GM20000 (cell line): Measurements from ENCODE around the gene PDE1C.

Experiments used
- DNase-seq: peaks from one replicate; pipeline ENCODE4 v3.0.0; 2012; ENCODE audit warnings: low spot score
- TF ChIP-seq, protein P1 (sequence below): IDR thresholded peaks from 2 replicates; pipeline ENCODE4 v1.5.1; 2012; ENCODE audit warnings: mild to moderate bottlenecking, control low read depth; ENCODE audit errors: extremely low read depth, missing control alignments

Gene PDE1C

DNA sequence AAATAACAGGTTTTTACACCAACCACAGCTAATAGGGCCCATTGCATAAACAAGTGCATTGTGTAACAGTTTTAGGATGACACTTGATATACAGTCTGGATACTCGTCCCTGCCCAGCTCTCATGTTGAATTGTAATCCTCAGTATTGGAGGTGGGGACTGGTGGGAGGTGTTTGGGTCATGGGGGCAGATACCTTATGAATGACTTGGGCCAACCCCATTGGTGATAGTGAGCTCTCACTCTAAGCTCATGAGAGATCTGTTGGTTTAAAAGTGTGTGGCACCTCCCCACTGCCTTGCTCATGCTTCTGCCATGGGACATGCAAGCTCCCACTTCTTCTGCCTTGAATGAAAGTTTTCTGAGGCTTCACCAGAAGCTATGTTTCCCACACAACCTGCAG is 136.7 kb downstream of the PDE1C start:
- no peak for DNase-seq
- TF ChIP-seq, protein P1, sequence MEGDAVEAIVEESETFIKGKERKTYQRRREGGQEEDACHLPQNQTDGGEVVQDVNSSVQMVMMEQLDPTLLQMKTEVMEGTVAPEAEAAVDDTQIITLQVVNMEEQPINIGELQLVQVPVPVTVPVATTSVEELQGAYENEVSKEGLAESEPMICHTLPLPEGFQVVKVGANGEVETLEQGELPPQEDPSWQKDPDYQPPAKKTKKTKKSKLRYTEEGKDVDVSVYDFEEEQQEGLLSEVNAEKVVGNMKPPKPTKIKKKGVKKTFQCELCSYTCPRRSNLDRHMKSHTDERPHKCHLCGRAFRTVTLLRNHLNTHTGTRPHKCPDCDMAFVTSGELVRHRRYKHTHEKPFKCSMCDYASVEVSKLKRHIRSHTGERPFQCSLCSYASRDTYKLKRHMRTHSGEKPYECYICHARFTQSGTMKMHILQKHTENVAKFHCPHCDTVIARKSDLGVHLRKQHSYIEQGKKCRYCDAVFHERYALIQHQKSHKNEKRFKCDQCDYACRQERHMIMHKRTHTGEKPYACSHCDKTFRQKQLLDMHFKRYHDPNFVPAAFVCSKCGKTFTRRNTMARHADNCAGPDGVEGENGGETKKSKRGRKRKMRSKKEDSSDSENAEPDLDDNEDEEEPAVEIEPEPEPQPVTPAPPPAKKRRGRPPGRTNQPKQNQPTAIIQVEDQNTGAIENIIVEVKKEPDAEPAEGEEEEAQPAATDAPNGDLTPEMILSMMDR: no peak

- TF ChIP-seq, protein P1: no peak
- no peak for DNase-seq
Measured at GRCh38 chr7:31926991-31927584, 143.1 kb downstream of the PDE1C start.

DNA sequence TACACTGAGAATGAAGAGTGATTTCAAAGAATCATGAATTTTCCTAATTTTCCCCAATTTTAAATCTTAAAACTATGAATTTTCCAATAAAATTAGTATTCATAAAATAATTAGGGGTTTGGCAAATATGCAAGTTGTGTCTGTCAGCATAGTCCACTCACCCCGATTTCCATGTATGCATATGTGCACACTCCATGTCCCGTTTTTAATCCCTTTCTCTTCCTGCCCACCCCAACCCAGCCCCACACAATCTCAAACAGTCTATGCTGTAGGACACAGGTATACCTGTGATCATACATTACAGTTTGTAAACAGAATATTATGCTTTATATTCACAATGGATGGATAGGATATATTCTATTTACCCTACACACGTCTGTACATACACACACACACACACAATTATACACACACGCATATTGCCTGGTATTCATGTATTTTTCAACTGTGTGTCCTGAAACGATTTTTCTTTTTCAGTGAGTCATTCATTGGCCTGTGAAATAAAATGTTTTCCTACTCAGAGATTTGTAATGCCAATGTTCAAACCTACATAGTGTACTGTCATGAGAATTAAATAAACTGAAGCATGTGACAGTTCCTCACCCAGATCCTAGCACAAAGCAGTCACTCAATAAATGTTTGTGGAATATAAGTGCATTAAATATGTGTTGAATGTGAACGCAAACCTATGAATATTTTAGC is 144.3 kb downstream of the PDE1C start:
- no peak for DNase-seq
- TF ChIP-seq, protein P1: no peak

DNA sequence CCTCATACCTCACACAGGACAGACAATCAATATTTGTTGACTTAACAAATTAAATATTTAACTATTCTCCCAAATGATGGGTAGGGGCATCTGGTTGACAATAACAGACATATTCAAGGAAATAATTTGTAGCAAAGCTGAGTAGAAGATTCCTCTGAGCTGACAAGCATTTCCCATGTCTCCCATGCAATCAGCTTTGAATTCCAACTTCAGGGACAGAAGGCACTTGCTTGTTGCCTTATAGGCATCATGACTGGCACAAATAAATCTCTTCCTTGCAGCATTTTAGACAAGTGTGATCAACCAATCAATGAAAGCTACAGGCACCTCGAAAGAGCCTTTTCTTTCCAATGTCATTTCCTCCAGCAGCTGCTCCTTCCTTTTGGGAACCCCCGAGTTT is 146.0 kb downstream of the PDE1C start:
- TF ChIP-seq, protein P1: no peak

DNA sequence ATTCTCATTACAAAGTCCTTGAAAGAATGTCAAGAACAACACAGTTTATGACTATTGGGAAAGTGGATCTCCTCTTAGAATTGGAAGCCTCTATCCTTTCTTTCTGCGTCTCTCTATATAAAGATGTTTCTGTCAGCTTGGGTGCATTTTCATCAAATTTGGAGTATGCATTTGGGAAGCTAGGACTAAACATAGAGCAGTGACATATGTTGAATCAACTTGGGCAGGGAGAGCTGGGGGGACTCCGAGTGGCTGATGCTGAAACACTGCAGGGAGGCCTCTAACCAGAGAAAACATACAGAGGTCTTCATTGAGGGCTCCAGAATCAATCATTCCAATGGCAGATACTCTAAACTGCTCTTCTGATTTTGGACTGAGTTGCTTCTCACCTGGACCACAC is 147.4 kb downstream of the PDE1C start:
- DNase-seq: no peak
- TF ChIP-seq, protein P1: no peak

More for the DNA sequence above, 146.0 kb downstream of the PDE1C start:
- no peak for DNase-seq

GRCh38 chr7:31921047-31921446 is 149.2 kb downstream of the PDE1C start:
- TF ChIP-seq, protein P1: no peak
- DNase-seq: no peak

DNA sequence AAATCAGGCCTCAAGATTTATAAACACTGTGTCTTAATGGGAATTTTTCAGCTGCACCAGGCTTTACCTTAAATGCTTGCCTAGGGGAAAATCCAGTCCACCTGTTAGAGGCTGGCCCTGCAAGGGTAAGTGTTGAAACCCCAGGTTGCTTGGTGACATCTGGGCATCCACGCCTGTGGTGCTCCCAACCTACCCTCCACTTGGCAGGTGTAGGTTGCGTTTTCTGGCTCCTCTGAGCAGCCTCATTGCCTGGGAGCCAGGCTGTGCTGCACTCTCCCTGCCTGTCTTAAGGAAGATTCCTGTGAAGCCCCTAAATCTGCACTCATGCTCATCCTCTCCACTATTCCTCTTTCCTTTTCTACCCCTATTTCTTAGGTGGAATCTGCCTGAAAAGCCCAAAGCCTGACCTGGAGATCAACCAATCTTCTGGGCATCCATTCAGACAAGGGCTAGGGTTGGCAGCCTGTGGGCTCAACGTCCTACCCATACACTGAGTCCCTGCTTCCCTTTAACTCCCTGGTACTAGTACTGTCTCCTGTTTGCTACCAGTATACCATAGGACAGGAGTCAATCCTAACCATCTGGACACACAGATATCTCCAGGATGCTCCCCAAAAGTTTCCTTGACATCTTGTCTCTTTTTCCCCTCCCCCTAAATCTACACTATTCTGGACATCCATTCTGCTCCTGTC is 150.4 kb downstream of the PDE1C start:
- TF ChIP-seq, protein P1: no peak
- DNase-seq: no peak
